Left ventricle myocardium superior (tissue), 1 donor: ENCODE measurements around the gene IRF9. TPM values are rescaled to one million over a fixed set of nuclear protein-coding genes. Genes with fewer than 3 reads are reported as not detected.

Experiments used
- ATAC-seq: fragments of 200-7000 bp; cut with Tn5 transposase; one replicate; pipeline ENCODE4 v1.9.1; 2020; ENCODE audit warnings: mild to moderate bottlenecking, moderate library complexity
- DNase-seq: peaks from one replicate; pipeline ENCODE4 v3.0.0-alpha.2; 2020
- intact Hi-C: fragments of 100-400 bp; cut with micrococcal nuclease; formaldehyde crosslinking; loops from one replicate; pipeline ENCODE4 v1.11.0; 2022
- long read RNA-seq: library from polyadenylated mRNA; unstranded; transcript quantifications from one replicate; pipeline ENCODE4 v2.0.0, GENCODE V29; 2021
- total RNA-seq: library from RNA; stranded (reverse); fragmentation: NEBNext Ultra II Directional; extraction: Animal tissue kit (Norgen Biotek cat#: 25700); gene quantifications from one replicate; pipeline ENCODE4 v1.2.1, GENCODE V29; 2021
- donor health status: DM: no; HTN: yes; CAD: no; lungs with severe emphysema.

Gene IRF9
- total RNA-seq = 27.6 TPM
- long read RNA-seq, transcript IRF9-202 (9 exons, 1,838 nt) = major isoform, 28 of 40 reads
- long read RNA-seq, partial matches to known transcripts = 1 of 40 reads
- long read RNA-seq, other reads (novel, unspliced or antisense) = 10 of 40 reads

GRCh38 chr14:24160850-24161804, at the start of gene IRF9:
IRF9 (plus strand) TSS chr14:24161265; CDS start chr14:24162145, 880 bp downstream.
- intact Hi-C loops = no loop called here
- ATAC-seq (peak; percentile 93), DNase-seq (peak; percentile 97)

GRCh38 chr14:24113379-24113800, 47.7 kb upstream of the IRF9 start:
- ATAC-seq (peak; percentile 3), DNase-seq (no peak)
- intact Hi-C loops = no loop called here

GRCh38 chr14:24113801-24114531, 47.1 kb upstream of the IRF9 start:
- intact Hi-C loops = no loop called here
- ATAC-seq = peak; percentile 58
- DNase-seq = peak; percentile 86

GRCh38 chr14:24114532-24115421, 46.3 kb upstream of the IRF9 start, which contains the start of the genes DCAF11 and NRL:
DCAF11 (plus strand) TSS chr14:24114777; CDS start chr14:24115595, 818 bp downstream.
NRL (minus strand) TSS chr14:24114949; CDS start chr14:24082848, 32,101 bp downstream.
- ATAC-seq (peak; percentile 94), DNase-seq (peak; percentile 99)
- intact Hi-C loops = no loop called here

GRCh38 chr14:24115422-24116127, 45.5 kb upstream of the IRF9 start:
- intact Hi-C loops = no loop called here
- no peak for ATAC-seq
- no peak for DNase-seq

GRCh38 chr14:24116128-24116814, 44.8 kb upstream of the IRF9 start:
- intact Hi-C loops = no loop called here
- ATAC-seq (no peak), DNase-seq (no peak)

GRCh38 chr14:24117179-24117578, 43.9 kb upstream of the IRF9 start:
- intact Hi-C loops = no loop called here
- no peak for ATAC-seq
- no peak for DNase-seq

- ATAC-seq = no peak
- DNase-seq = no peak
- intact Hi-C loops = no loop called here
These were observed 41.4 kb upstream of the IRF9 start for GRCh38 chr14:24119691-24120090.

- ATAC-seq = no peak
- DNase-seq = no peak
- intact Hi-C loops = no loop called here
These were observed 39.9 kb upstream of the IRF9 start for GRCh38 chr14:24121210-24121609.

GRCh38 chr14:24122416-24122815, 38.6 kb upstream of the IRF9 start:
- intact Hi-C loops = no loop called here
- ATAC-seq (no peak), DNase-seq (no peak)

- DNase-seq = no peak
These were observed 38.2 kb upstream of the IRF9 start for GRCh38 chr14:24122898-24123297.

GRCh38 chr14:24123424-24124417, 37.3 kb upstream of the IRF9 start:
- intact Hi-C loops = no loop called here
- DNase-seq (no peak), ATAC-seq (peak; percentile 10)

More at GRCh38 chr14:24122898-24123297, 38.2 kb upstream of the IRF9 start:
- intact Hi-C loops = no loop called here
- ATAC-seq = peak; percentile 8

- intact Hi-C loops = no loop called here
- no peak for ATAC-seq
These were observed 34.1 kb upstream of the IRF9 start for GRCh38 chr14:24126939-24127338.

GRCh38 chr14:24127673-24128072, 33.4 kb upstream of the IRF9 start:
- intact Hi-C loops = no loop called here

More at GRCh38 chr14:24126939-24127338, 34.1 kb upstream of the IRF9 start:
- no peak for DNase-seq

GRCh38 chr14:24129410-24129998, 31.6 kb upstream of the IRF9 start:
- DNase-seq = no peak
- no peak for ATAC-seq
- intact Hi-C loops = no loop called here

More at GRCh38 chr14:24127673-24128072, 33.4 kb upstream of the IRF9 start:
- ATAC-seq (no peak), DNase-seq (no peak)

GRCh38 chr14:24130380-24130716, 30.7 kb upstream of the IRF9 start, which contains the start of gene FITM1:
FITM1 (plus strand) TSS chr14:24130659; CDS start chr14:24131564, 905 bp downstream.
- no peak for DNase-seq
- no peak for ATAC-seq
- intact Hi-C loops = no loop called here
